Endometrial microvascular endothelial cells (primary cell): ENCODE results near the gene TRPC4. TPM values are rescaled to one million over a fixed set of nuclear protein-coding genes. Genes with fewer than 3 reads are reported as not detected.

Experiments
- in situ Hi-C: cut with HindIII; loops from 2 replicates; pipeline ENCODE4 v1.10.0; 2017; ENCODE audit warnings: low sequenced_read_pairs, low pct_unique_long_range_greater_than_20kb; ENCODE audit errors: inconsistent ontology term
- total RNA-seq: library from RNA; depleted of rRNA; stranded (reverse); fragments of >200 nt; gene quantifications from one replicate; pipeline ENCODE4 v1.2.3, GENCODE V29; 2015; ENCODE audit errors: inconsistent ontology term

TRPC4 gene
- total RNA-seq, 1 donor from 2014 or later, result 0.84 TPM

- in situ Hi-C loops, result no loop called here
Observed at GRCh38 chr13:37640499-37640898, 229.1 kb downstream of the TRPC4 start.

DNA sequence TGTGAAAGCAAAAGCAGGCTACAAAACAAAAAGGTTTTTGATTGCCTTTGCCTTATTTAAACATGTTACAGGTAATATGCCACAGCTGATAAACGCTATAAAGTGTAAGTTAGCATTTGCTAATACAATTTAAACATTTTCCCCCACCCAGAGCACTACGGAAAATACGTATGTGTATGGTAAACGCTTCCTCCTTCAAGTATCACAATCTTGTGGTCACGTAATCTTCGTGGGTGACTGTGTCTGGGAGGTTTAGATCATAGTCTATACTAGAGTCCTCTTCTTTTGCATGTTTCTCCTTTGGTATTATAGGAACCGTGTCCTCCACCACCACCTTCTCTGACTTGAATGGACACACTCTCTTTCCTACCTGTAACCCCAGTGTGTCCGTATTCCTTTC, 232.9 kb downstream of the TRPC4 start:
- in situ Hi-C loops, result no loop called here

DNA sequence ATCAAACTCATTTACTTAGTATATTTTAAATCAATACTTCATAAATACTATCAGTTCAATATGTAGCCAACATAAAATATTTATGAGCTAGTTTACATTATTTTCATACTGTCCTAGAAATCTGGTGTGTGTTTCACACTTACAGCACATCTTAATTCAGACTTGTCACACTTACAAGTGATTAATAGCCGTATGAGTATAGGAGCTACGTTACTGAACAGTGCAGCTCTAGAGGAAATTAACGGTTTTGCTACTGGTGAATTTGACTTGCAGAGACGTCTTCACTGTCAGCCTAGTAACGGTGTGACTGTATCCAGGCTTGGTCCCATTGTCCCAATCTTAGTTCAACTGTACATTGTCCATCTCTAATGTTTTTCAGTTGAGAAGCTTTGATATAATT, 237.3 kb downstream of the TRPC4 start:
- in situ Hi-C loops, result no loop called here

GRCh38 chr13:37627428-37627827, 242.1 kb downstream of the TRPC4 start:
- in situ Hi-C loops, result no loop called here

DNA sequence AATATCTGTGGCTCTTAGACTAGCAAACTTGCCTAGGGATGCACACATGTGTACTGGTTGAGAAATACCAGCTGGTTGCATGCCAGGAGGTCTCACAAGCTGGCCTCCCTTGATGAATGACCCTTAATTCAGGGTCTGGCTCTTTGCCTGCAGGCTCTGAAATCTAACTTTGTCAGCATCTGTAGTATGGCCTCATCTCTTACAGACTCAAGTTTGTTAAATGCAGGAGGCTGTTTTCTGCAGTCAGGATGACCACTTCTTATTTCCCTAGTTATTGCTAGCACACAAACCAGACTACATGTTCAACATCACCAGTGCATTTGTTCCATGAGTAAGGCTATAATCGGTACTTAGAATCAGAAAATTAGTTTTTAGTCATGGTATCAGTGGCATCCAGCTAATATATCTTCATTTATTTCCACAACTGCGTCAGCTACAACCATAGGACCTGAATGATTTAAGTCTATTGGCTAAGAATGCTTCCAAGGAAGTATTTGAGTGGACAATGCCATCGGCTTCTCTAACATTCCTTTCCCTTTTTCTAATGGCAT, 247.7 kb downstream of the TRPC4 start:
- in situ Hi-C loops, result no loop called here

DNA sequence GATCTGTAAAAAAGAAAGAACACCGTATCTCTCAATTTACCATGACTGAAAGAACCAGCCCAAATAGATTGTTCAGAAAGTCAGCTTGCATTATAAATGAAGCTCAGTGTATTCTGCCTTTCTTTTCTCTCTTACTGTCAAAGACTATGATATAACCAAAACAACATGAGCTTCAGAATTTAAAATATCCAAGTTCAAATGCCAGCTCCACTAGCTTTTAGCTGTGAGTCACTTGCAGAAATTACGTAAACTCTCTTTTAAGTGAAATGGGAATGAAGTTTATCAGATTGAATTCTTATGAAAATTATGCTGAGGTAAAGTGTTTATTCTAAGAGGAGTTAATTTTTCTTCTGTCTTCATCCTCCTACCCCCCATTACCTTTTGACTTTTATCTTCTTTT, 251.0 kb downstream of the TRPC4 start:
- in situ Hi-C loops, result no loop called here

DNA sequence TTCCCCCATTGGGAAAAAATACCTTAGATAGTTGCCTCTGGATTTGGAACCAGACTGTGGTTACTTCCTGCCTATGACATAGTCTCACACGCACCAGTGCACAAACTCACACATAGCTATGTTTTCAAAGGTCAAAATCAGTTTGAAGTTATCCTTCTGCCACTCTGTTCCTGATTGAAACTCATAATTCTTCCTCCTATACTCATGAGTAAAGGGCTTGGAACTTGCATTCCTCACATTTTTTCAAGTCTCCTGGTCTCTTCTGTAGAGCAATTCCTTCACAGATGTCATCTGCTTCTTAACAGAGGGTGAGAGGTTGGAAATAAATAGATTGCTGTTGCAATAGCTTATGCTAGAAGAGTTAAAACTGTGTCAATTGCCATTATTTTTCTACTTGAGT, 252.4 kb downstream of the TRPC4 start:
- in situ Hi-C loops, result no loop called here

DNA sequence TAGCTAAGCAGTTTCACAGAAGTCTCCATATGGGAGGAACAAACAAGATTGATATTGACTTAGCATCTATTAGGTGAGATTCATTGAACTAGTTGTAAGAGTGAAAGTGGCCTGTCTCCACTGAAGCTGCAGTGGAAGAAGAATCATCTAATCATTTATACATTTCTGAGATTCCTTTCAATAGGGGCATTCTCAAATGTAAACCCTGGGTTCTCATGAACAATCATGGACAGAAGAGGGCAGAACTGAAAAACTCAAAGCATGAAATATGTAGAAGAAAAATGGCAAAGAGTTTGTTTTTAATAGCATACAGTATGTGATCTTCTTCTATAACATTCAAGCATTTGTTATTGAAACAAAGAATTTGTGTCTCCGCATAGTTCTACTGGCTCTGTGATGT, 253.4 kb downstream of the TRPC4 start:
- in situ Hi-C loops, result no loop called here

DNA sequence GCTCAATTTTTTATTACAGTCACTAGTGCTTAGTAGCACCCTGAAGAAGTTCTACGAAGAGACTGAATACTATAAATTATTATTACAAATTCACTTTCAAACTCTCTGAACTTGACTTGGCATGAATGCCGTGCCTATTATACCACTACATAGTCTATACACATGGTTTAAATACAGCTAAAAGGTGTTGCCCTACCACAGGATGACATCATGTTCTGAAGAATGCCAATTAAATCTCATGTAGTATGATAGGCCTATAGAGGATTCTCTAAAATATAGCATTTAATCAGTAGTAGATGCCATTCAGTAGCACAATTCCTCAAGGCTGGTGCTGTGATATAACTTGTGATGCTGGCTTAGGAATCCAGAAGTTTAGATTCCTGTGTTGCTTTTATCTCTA, 254.3 kb downstream of the TRPC4 start:
- in situ Hi-C loops, result no loop called here

DNA sequence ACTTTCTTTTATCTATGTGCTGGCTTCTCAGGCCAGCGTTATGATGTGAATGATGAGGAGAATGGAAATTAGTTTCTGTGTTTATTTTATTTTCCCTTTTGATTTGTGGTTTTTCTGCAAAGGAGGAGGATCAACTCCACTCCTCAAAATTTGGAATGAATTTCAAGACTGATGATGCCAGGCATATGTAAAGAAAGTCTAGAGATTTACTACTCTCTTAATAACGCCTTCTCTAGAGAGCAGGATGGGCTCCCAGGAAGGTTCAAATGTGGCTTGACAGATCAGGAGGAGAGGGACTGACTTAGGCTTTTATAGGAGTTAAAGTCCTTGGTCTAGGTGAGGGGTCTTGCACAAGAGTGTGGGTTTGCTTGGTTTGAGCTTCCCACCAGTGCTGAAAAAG, 255.9 kb downstream of the TRPC4 start:
- in situ Hi-C loops, result no loop called here

- in situ Hi-C loops, result no loop called here
Observed at GRCh38 chr13:37613236-37613635, 256.3 kb downstream of the TRPC4 start.

GRCh38 chr13:37608750-37609339, 260.7 kb downstream of the TRPC4 start:
- in situ Hi-C loops, result no loop called here

DNA sequence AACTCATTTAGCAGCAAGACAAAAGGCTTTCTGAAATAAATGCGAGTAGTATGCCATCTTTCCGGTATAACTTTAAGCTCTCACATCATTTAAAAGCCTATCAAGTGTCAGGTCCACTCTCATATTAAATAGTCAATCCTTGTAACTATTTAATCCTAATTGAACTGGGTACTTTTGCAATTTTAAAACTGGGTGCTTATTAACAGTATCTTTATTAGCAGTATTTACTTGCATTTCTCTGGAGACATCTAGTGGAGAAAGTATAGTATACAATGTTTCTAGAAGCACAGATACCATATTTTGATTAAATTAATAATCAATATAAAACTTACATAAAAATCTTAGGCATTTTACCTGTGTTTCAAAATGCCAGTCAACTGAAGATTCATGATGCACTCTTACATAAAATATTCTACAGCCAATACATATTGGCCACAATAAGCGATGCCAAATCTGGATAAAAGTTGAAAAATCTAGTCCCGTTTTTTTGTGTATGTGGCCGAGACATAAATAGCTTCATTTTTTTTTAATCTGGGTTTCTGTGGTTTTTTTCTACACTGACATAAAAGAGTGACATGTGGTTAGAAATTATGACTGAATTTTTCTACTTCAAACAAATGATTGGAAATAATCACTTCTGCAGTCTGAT, 266.7 kb downstream of the TRPC4 start:
- in situ Hi-C loops, result no loop called here

DNA sequence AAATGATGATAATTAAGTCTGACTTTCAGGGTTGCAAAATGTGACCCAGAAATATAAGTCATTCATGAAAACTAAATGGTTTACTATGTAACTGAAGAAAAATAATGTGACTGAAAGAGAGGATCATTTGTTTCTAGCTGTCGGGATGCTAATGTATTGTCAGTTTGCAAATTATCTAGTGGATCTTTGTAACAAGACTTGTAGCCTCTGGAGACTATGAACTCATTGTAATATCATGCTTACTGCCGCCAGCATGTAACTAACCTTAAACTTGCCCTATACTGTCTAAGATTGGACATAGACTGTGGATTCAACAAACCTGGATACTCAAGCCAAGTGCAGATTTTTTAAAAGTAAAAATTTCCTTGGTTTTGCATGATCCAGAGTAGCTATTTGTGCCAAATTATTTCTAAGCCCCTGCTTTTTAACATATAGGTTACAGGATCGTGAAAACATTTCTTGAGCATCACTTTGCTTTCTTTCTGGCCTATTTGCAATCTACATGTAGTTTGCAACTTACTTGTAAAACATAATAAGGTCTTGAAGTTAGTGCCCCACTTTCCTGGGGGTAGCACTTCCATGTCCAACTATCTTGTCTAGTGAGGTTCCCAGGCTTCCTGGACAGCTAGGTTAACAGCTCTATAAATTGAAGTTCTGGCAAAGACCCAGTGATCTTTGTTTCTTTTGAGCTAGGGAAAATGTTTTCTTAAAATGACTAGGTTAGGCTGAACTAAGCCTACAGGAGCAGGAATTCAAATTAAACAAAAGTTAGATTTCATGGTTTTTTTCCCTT, 267.7 kb downstream of the TRPC4 start:
- in situ Hi-C loops, result no loop called here

DNA sequence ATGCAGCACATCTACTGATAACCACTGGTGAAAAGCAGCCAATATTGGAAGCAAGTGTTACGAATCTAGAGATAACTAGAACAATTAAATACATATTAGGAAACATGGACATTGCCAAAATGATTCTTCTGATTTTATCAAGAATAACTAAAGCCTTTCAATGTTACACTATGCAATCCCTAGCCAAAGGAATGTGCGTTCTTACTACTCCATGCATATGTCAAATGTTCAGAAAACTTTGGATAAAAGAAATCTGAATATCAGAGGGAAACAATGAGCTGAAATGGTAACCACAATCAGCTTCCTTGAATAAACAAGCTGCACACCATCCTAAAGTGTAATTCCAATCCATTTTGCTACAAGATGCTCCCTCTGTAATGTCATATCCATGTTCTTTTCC, 270.1 kb downstream of the TRPC4 start:
- in situ Hi-C loops, result no loop called here

GRCh38 chr13:37598597-37598996, 271.0 kb downstream of the TRPC4 start, which contains the start of gene POSTN:
Gene POSTN, minus strand, starts transcription at chr13:37598768. Its CDS starts 42 bp downstream, at chr13:37598726.
- in situ Hi-C loops, result no loop called here

- in situ Hi-C loops, result no loop called here
Observed at GRCh38 chr13:37597477-37598025, 272.0 kb downstream of the TRPC4 start.

DNA sequence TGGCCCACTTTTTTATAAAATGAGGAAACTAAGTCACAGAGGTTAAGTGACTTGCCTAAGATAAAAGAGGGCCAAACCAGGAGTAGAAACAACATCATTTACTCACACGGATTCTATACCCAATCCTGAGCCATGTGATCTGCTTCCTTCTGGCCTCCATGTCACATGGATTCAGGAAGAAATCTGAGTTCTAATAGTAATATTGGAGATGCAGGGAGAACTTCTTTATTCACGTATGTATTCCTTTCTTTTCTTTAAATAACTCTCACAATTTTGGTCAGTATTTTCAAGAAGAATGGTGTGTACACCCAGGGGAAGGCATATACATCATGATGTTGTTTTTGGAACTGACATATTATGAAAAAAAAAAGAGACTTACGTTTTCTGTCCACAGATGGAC, 272.8 kb downstream of the TRPC4 start:
- in situ Hi-C loops, result no loop called here

GRCh38 chr13:37595162-37595561, 274.4 kb downstream of the TRPC4 start:
- in situ Hi-C loops, result no loop called here

DNA sequence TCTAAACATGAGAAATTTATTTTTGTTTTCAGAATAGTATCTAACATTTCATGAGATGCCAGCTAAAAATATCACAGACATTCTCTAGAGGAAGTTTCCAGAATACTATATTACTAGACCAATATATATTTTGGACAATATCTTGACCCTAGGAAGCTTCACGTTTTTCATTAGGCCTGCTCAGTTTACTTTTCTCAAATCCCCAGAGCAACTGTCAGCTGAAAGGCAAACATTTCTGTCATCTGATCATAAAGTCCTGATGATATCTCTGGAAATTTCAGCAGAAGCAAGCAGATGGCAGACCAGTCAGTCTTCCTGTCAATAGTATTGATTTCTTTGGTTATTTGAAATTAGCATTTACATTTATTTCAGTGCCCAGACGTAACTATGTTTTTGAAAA, 275.0 kb downstream of the TRPC4 start:
- in situ Hi-C loops, result no loop called here
